Muscle of arm (tissue), 12 donors: ENCODE data around the gene ATXN1L. TPM values are rescaled to one million over a fixed set of nuclear protein-coding genes. Genes with fewer than 3 reads are reported as not detected.
"Not testable (repeated sequence)": the region's sequence is repeated elsewhere in the genome, so short reads cannot be mapped to it uniquely, and the experiment has no call there.

ENCODE experiments used
- DNase-seq: peaks from one replicate; pipeline ENCODE4 v3.0.0-alpha.2; 2013
- polyA plus RNA-seq, 12 donors: library from polyadenylated mRNA; unstranded; fragments of 120-200 nt; gene quantifications; one replicate each; pipeline ENCODE4 v1.2.1, GENCODE V29; 2013; ENCODE audit not compliant: insufficient read length in 12 of 12

ATXN1L gene
- polyA plus RNA-seq, 12 donors, result 16.8 to 23.2 (median 19.2) TPM; not detected in 1

GRCh38 chr16:71847096-71847495 is 1.3 kb downstream of the ATXN1L start:
- no peak for DNase-seq

GRCh38 chr16:71848622-71849021 is 2.8 kb downstream of the ATXN1L start:
- no peak for DNase-seq

- DNase-seq, result no peak
Observed at GRCh38 chr16:71851746-71852145, 6.0 kb downstream of the ATXN1L start.

GRCh38 chr16:71852158-71852557 is 6.4 kb downstream of the ATXN1L start:
- DNase-seq, result no peak

GRCh38 chr16:71852561-71852960 is 6.8 kb downstream of the ATXN1L start:
- DNase-seq, result no peak

GRCh38 chr16:71853413-71853812 is 7.6 kb downstream of the ATXN1L start:
- DNase-seq, result no peak

- no peak for DNase-seq
Observed at GRCh38 chr16:71854369-71854948, 8.7 kb downstream of the ATXN1L start.

- no peak for DNase-seq
Observed at GRCh38 chr16:71855937-71856662, 10.3 kb downstream of the ATXN1L start.

- no peak for DNase-seq
Observed at GRCh38 chr16:71859762-71860521, 14.2 kb downstream of the ATXN1L start.

GRCh38 chr16:71863995-71864394 is 18.2 kb downstream of the ATXN1L start:
- no peak for DNase-seq

GRCh38 chr16:71865173-71865863 is 19.5 kb downstream of the ATXN1L start:
- no peak for DNase-seq

- not testable (repeated sequence) for DNase-seq
Observed at GRCh38 chr16:71867175-71867574, 21.4 kb downstream of the ATXN1L start.

GRCh38 chr16:71867939-71868338 is 22.2 kb downstream of the ATXN1L start:
- DNase-seq, result no peak

GRCh38 chr16:71869089-71869488 is 23.3 kb downstream of the ATXN1L start:
- no peak for DNase-seq

GRCh38 chr16:71870818-71871217 is 25.0 kb downstream of the ATXN1L start:
- no peak for DNase-seq

- no peak for DNase-seq
Observed at GRCh38 chr16:71873199-71873598, 27.4 kb downstream of the ATXN1L start.

GRCh38 chr16:71878911-71879310 is 33.1 kb downstream of the ATXN1L start:
- DNase-seq, result no peak

- no peak for DNase-seq
Observed at GRCh38 chr16:71880176-71880575, 34.4 kb downstream of the ATXN1L start.

- DNase-seq, result peak; percentile 76
Observed at GRCh38 chr16:71882505-71883167, 36.9 kb downstream of the ATXN1L start.

GRCh38 chr16:71883168-71883848 is 37.5 kb downstream of the ATXN1L start:
- peak; percentile 39 for DNase-seq
